Cardiac fibroblast (primary cell): ENCODE data around the gene FOLR2.
"Not testable (repeated sequence)": the region's sequence is repeated elsewhere in the genome, so short reads cannot be mapped to it uniquely, and the experiment has no call there.

Experiments
- DNase-seq, 2 donors: peaks; one replicate each; pipeline versions ENCODE4 v3.0.0 to v3.0.0-alpha.2; 2010; ENCODE audit warnings: low read depth in 2 of 2
- H3K4me3 ChIP-seq, 2 donors: replicated peaks in 1 of 2; 1 replicate in 1 of 2; 2 replicates in 1 of 2; pipeline ENCODE4 v1.5.1; 2011; ENCODE audit warnings: low read depth in 2 of 2, low read length in 2 of 2, mild to moderate bottlenecking in 2 of 2, moderate library complexity in 1 of 2
- TF ChIP-seq, protein P1 (sequence below): IDR thresholded peaks from one replicate; pipeline ENCODE4 v1.5.1; 2011; ENCODE audit warnings: low read depth, mild to moderate bottlenecking, low read length, inconsistent platforms

The FOLR2 gene

DNA sequence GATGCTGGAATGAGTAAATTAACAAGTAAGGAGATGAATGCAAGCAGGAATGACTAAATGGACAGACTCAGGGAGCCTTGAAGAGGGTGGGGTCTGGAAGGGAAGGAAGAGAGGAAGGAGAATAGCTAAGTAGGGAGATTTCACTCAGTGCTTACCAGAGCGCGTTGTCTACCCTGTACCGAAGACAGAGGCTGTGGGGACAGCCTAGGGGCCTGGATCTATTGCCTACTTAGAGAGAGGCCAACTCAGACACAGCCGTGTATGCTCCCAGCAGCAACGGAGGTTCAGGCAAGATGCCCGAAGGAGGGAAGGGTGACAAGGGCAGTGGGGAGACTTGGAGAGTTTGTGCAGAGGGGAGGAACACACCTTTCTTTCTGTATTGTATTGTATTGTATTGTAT lies at the start of gene FOLR2:
FOLR2 (plus strand) TSS at position 157 of the 400 bp plus-strand sequence. CDS start 1,791 bp downstream, outside the sequence.
- H3K4me3 ChIP-seq: no peak within 1 kb of the TSS
- TF ChIP-seq, protein P1, sequence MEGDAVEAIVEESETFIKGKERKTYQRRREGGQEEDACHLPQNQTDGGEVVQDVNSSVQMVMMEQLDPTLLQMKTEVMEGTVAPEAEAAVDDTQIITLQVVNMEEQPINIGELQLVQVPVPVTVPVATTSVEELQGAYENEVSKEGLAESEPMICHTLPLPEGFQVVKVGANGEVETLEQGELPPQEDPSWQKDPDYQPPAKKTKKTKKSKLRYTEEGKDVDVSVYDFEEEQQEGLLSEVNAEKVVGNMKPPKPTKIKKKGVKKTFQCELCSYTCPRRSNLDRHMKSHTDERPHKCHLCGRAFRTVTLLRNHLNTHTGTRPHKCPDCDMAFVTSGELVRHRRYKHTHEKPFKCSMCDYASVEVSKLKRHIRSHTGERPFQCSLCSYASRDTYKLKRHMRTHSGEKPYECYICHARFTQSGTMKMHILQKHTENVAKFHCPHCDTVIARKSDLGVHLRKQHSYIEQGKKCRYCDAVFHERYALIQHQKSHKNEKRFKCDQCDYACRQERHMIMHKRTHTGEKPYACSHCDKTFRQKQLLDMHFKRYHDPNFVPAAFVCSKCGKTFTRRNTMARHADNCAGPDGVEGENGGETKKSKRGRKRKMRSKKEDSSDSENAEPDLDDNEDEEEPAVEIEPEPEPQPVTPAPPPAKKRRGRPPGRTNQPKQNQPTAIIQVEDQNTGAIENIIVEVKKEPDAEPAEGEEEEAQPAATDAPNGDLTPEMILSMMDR: no peak
- no peak for DNase-seq

- H3K4me3 ChIP-seq, DNase-seq: not testable (repeated sequence)
These were observed 47.5 kb upstream of the FOLR2 start for GRCh38 chr11:72169046-72169555.

DNA sequence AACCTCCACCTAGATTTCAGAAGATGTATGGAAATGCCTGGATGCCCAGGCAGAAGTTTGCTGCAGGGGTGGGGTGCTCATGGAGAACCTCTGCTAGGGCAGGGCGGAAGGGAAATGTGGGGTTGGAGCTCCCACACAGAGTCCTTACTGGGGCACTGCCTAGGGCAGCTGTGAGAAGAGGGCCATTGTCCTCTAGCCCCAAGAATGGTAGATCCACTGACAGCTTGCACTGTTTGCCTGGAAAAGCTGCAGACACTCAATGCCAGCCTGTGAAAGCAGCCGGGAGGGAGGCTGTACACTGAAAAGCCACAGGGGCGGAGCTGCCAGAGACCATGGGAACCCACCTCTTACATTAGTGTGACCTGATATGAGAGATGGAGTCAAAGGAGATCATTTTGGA lies 46.8 kb upstream of the FOLR2 start:
- not testable (repeated sequence) for DNase-seq, H3K4me3 ChIP-seq

DNA sequence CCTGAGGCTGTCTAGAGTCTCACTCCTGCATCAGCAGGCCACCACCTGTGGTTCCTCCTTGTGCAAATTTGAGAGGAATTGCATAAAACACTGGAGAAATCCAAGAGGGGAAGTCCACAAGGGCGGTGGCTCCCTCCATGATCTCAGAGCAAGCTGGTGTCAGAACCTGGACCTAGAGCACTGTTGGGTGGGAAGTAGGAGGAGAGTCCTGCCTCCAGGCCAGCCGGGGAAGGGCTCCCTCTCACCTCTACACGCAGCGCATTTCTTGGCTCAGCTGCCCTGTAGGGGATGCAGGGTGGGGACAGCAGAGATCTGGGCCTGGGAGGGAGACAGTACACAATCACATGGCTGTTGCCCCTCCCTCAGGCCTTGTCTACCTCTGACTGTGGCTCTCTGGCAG lies 44.6 kb upstream of the FOLR2 start:
- H3K4me3 ChIP-seq, DNase-seq: not testable (repeated sequence)

GRCh38 chr11:72173291-72173690 lies 43.3 kb upstream of the FOLR2 start:
- no peak for DNase-seq
- TF ChIP-seq, protein P1: no peak
- no peak overlapping the region for H3K4me3 ChIP-seq

DNA sequence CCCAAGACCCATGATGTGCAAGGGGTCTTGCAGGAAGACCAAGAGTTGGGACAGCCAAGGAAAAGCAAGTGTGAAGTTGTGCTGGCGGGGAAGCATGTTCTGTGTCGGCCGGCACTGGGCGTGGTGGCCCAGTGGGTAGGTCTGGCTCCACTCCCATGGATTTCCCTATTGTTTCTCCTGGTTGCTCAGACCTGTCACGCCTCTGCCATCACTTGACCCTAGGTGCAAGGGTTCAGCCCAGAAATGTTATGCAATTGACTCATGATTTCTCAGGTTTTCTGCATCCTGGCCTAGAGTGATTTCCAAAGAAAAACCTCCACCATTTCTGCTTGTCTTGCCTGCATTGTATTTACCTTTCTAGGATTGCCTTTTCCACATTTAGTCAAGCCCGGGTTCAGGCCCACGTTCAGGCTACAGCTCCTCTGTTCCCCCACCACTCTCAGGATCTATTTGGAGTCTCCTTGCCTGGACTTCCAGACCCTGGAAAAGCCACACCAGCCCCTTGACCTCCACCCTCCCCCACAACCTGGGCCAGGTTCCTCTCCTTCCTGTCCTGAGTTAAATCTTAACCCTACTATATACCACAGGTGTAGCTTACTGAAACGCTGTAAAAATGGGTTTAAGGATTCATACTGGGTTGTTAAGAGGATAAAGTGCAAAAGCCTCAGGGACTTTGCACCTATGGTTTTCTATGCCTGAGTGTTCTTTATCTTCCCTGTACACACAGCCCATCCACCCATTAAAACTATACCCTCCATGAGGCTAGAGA lies 42.1 kb upstream of the FOLR2 start:
- no peak for DNase-seq
- no peak overlapping the region for H3K4me3 ChIP-seq
- TF ChIP-seq, protein P1: no peak

- no peak for DNase-seq
- H3K4me3 ChIP-seq: no peak overlapping the region
- TF ChIP-seq, protein P1: no peak
These were observed 38.9 kb upstream of the FOLR2 start for GRCh38 chr11:72177656-72178055.

DNA sequence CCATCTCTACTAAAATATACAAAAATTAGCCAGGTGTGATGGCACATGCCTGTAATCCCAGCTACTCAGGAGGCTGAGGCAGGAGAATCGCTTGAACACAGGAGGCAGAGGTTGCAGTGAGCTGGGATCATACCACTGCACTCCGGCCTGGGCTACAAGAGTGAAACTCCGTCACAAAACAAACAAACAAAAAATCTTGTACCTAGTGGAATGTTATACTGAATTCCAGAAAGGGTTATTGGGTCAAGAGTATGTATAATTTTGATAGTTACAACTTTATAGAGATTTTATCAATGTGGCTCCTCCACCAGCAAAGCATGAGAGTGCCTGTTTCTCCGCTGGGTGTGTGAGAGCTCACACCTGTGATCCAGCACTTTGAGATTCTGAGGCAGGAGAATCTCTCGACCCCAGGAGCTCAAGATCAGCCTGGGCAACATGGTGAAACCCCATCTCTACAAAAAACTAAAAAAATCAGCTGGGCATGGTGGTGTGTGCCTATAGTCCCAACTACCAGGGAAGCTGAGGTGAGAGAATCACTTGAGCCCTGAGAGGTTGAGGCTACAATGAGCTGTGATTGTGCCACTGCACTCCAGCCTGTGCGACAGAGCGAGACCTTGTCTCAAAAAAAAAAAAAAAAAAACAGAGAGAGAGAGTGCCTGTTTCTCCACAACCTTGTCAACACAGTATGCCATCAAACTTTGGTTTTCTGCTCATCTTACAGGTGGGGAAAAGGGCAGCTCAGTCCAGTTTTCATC lies 37.4 kb upstream of the FOLR2 start:
- no peak overlapping the region for H3K4me3 ChIP-seq
- TF ChIP-seq, protein P1: no peak
- no peak for DNase-seq
